ENCODE measurements around the gene SLC13A2. TPM values are rescaled to one million over a fixed set of nuclear protein-coding genes. Genes with fewer than 3 reads are reported as not detected.

Gene SLC13A2
- total and polyA plus RNA-seq, 2 experiments from 2014 or later = not detected

DNA sequence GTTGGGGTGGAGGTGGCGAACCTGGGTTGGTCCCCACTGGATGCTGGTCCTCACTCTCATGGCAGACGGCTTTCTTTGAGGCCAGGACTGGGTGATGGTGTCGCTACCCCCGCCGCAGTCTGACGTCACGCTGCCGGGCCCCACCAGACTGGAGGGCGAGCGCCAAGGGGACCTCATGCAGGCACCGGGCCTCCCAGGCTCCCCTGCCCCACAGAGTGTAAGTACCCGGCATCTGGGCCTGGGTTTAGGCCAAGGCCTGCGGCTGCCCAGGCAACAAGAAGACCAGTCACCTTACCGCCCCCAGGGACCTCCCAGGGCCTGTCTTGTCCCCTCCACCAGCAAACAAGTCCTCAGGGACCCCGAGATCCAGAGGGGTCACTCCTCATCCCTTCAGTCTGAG lies 50.4 kb downstream of the SLC13A2 start:
- no peak overlapping the region for H3K4me3 ChIP-seq
- no peaks in the 10 kb centered on the region for H3K9me2 ChIP-seq (ENCODE audit: insufficient read depth)
- H3K4me1 ChIP-seq (ENCODE audit: insufficient read depth) = no peaks in the 10 kb centered on the region
- DNase-seq (ENCODE audit: low spot score) = no peak
- peaks cover 24% of the 10 kb centered on the region for H3K27me3 Mint-ChIP-seq (ENCODE audit: insufficient read depth, low read depth, poor library complexity)
- H3K27ac ChIP-seq (ENCODE audit: low read depth) = no peak overlapping the region
- no peaks in the 10 kb centered on the region for H4K20me1 ChIP-seq (replicated peaks; ENCODE audit: insufficient read depth)
- H3K4me1 Mint-ChIP-seq = peaks cover 3% of the 10 kb centered on the region; the same call in 2 of the 3 replicates
- no peaks in the 10 kb centered on the region; the same call in 2 of the 3 replicates for H3K36me3 Mint-ChIP-seq (ENCODE audit: low read depth)
- no peak for ATAC-seq
- no peak overlapping the region for H3K27ac Mint-ChIP-seq
- no peaks in the 10 kb centered on the region for H3K79me2 ChIP-seq (replicated peaks; ENCODE audit: insufficient read depth)
- H3K4me3 Mint-ChIP-seq = no peak overlapping the region; the same call in 2 of the 3 replicates
- TF ChIP-seq, protein P1, sequence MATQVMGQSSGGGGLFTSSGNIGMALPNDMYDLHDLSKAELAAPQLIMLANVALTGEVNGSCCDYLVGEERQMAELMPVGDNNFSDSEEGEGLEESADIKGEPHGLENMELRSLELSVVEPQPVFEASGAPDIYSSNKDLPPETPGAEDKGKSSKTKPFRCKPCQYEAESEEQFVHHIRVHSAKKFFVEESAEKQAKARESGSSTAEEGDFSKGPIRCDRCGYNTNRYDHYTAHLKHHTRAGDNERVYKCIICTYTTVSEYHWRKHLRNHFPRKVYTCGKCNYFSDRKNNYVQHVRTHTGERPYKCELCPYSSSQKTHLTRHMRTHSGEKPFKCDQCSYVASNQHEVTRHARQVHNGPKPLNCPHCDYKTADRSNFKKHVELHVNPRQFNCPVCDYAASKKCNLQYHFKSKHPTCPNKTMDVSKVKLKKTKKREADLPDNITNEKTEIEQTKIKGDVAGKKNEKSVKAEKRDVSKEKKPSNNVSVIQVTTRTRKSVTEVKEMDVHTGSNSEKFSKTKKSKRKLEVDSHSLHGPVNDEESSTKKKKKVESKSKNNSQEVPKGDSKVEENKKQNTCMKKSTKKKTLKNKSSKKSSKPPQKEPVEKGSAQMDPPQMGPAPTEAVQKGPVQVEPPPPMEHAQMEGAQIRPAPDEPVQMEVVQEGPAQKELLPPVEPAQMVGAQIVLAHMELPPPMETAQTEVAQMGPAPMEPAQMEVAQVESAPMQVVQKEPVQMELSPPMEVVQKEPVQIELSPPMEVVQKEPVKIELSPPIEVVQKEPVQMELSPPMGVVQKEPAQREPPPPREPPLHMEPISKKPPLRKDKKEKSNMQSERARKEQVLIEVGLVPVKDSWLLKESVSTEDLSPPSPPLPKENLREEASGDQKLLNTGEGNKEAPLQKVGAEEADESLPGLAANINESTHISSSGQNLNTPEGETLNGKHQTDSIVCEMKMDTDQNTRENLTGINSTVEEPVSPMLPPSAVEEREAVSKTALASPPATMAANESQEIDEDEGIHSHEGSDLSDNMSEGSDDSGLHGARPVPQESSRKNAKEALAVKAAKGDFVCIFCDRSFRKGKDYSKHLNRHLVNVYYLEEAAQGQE (IDR thresholded peaks at IDR 0.05; ENCODE audit: unreplicated experiment) = no peak
- TF ChIP-seq, protein P2, sequence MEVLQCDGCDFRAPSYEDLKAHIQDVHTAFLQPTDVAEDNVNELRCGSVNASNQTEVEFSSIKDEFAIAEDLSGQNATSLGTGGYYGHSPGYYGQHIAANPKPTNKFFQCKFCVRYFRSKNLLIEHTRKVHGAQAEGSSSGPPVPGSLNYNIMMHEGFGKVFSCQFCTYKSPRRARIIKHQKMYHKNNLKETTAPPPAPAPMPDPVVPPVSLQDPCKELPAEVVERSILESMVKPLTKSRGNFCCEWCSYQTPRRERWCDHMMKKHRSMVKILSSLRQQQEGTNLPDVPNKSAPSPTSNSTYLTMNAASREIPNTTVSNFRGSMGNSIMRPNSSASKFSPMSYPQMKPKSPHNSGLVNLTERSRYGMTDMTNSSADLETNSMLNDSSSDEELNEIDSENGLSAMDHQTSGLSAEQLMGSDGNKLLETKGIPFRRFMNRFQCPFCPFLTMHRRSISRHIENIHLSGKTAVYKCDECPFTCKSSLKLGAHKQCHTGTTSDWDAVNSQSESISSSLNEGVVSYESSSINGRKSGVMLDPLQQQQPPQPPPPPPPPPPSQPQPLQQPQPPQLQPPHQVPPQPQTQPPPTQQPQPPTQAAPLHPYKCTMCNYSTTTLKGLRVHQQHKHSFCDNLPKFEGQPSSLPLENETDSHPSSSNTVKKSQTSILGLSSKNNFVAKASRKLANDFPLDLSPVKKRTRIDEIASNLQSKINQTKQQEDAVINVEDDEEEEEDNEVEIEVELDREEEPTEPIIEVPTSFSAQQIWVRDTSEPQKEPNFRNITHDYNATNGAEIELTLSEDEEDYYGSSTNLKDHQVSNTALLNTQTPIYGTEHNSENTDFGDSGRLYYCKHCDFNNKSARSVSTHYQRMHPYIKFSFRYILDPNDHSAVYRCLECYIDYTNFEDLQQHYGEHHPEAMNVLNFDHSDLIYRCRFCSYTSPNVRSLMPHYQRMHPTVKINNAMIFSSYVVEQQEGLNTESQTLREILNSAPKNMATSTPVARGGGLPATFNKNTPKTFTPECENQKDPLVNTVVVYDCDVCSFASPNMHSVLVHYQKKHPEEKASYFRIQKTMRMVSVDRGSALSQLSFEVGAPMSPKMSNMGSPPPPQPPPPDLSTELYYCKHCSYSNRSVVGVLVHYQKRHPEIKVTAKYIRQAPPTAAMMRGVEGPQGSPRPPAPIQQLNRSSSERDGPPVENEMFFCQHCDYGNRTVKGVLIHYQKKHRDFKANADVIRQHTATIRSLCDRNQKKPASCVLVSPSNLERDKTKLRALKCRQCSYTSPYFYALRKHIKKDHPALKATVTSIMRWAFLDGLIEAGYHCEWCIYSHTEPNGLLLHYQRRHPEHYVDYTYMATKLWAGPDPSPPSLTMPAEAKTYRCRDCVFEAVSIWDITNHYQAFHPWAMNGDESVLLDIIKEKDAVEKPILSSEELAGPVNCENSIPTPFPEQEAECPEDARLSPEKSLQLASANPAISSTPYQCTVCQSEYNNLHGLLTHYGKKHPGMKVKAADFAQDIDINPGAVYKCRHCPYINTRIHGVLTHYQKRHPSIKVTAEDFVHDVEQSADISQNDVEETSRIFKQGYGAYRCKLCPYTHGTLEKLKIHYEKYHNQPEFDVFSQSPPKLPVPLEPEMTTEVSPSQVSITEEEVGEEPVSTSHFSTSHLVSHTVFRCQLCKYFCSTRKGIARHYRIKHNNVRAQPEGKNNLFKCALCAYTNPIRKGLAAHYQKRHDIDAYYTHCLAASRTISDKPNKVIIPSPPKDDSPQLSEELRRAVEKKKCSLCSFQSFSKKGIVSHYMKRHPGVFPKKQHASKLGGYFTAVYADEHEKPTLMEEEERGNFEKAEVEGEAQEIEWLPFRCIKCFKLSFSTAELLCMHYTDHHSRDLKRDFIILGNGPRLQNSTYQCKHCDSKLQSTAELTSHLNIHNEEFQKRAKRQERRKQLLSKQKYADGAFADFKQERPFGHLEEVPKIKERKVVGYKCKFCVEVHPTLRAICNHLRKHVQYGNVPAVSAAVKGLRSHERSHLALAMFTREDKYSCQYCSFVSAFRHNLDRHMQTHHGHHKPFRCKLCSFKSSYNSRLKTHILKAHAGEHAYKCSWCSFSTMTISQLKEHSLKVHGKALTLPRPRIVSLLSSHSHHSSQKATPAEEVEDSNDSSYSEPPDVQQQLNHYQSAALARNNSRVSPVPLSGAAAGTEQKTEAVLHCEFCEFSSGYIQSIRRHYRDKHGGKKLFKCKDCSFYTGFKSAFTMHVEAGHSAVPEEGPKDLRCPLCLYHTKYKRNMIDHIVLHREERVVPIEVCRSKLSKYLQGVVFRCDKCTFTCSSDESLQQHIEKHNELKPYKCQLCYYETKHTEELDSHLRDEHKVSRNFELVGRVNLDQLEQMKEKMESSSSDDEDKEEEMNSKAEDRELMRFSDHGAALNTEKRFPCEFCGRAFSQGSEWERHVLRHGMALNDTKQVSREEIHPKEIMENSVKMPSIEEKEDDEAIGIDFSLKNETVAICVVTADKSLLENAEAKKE (CRISPR knock-in tag; IDR thresholded peaks at IDR 0.05) = no peak
- TF ChIP-seq EZH2 (IDR thresholded peaks at IDR 0.05; ENCODE audit: low read depth, unreplicated experiment) (no peak), CREB1 (CRISPR knock-in tag; IDR thresholded peaks at IDR 0.05; ENCODE audit: low read depth) (no peak), ZNF331 (CRISPR knock-in tag; IDR thresholded peaks at IDR 0.05; ENCODE audit: low read depth) (no peak), EZH2phosphoT487 (IDR thresholded peaks at IDR 0.05; ENCODE audit: unreplicated experiment) (no peak), STAT1 (IDR thresholded peaks at IDR 0.05; ENCODE audit: unreplicated experiment) (no peak), ZNF114 (CRISPR knock-in tag; IDR thresholded peaks at IDR 0.05) (no peak), JUNB (IDR thresholded peaks at IDR 0.05; ENCODE audit: unreplicated experiment) (no peak), NANOG (IDR thresholded peaks at IDR 0.05; ENCODE audit: borderline replicate concordance) (no peak), ETS1 (IDR thresholded peaks at IDR 0.05) (no peak), POLR2AphosphoS5 (IDR thresholded peaks at IDR 0.05; ENCODE audit: low read depth) (no peak)
- TF ChIP-seq, protein P3, sequence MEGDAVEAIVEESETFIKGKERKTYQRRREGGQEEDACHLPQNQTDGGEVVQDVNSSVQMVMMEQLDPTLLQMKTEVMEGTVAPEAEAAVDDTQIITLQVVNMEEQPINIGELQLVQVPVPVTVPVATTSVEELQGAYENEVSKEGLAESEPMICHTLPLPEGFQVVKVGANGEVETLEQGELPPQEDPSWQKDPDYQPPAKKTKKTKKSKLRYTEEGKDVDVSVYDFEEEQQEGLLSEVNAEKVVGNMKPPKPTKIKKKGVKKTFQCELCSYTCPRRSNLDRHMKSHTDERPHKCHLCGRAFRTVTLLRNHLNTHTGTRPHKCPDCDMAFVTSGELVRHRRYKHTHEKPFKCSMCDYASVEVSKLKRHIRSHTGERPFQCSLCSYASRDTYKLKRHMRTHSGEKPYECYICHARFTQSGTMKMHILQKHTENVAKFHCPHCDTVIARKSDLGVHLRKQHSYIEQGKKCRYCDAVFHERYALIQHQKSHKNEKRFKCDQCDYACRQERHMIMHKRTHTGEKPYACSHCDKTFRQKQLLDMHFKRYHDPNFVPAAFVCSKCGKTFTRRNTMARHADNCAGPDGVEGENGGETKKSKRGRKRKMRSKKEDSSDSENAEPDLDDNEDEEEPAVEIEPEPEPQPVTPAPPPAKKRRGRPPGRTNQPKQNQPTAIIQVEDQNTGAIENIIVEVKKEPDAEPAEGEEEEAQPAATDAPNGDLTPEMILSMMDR (conservative IDR thresholded peaks at IDR 0.05; ENCODE audit: low read depth in 2 of 2) = no peak
- no peaks in the 10 kb centered on the region for H3K27me3 ChIP-seq (ENCODE audit: insufficient read depth)
- H3K4me2 ChIP-seq = no peak overlapping the region
- no peaks in the 10 kb centered on the region for H3F3A ChIP-seq (replicated peaks; ENCODE audit: low read depth)
- no peak overlapping the region for H2AFZ ChIP-seq
- H3K36me3 ChIP-seq (ENCODE audit: insufficient read depth) = no peaks in the 10 kb centered on the region
- no peaks in the 10 kb centered on the region; the same call in 2 of the 3 replicates for H3K9me3 Mint-ChIP-seq

Measured in GM23338 (cell line).